NB4 (cell line): ENCODE measurements around the gene SLC2A5.

Experiments
- DNase-seq: peaks from one replicate; pipeline ENCODE4 v3.0.0; 2010; ENCODE audit warnings: low read depth
- H3K4me3 ChIP-seq: one replicate; pipeline ENCODE4 v1.5.1; 2011; ENCODE audit warnings: mild to moderate bottlenecking, low read depth, low read length, moderate library complexity
- CTCF ChIP-seq: IDR thresholded peaks from one replicate; pipeline ENCODE4 v1.5.1; 2012; ENCODE audit warnings: low read depth, low read length
- MAX ChIP-seq: IDR thresholded peaks from 2 replicates; pipeline ENCODE4 v1.6.1; 2011; ENCODE audit warnings: low read depth, low read length
- MYC ChIP-seq: IDR thresholded peaks from 2 replicates; pipeline ENCODE4 v1.6.1; 2011; ENCODE audit warnings: low read depth, low read length
- POLR2A ChIP-seq: IDR thresholded peaks from 2 replicates; pipeline ENCODE4 v1.6.1; 2011; ENCODE audit warnings: mild to moderate bottlenecking; ENCODE audit not compliant: insufficient read length; ENCODE audit errors: extremely low read depth

SLC2A5 gene

GRCh38 chr1:9052272-9053049 lies 17.0 kb downstream of the SLC2A5 start:
- TF ChIP-seq POLR2A: no peak
- TF ChIP-seq MYC: no peak
- no peak for TF ChIP-seq CTCF
- TF ChIP-seq MAX: no peak
- no peak overlapping the region for H3K4me3 ChIP-seq
- no peak for DNase-seq

- TF ChIP-seq CTCF (no peak), POLR2A (no peak), MYC (no peak), MAX (no peak)
- no peak overlapping the region for H3K4me3 ChIP-seq
- no peak for DNase-seq
These were observed 18.1 kb downstream of the SLC2A5 start for GRCh38 chr1:9051379-9051778.

GRCh38 chr1:9050803-9051202 lies 18.6 kb downstream of the SLC2A5 start:
- DNase-seq: no peak
- TF ChIP-seq CTCF (no peak), MYC (no peak), POLR2A (no peak), MAX (no peak)
- H3K4me3 ChIP-seq: no peak overlapping the region

- no peak for DNase-seq
- TF ChIP-seq MYC (no peak), CTCF (no peak), MAX (no peak), POLR2A (no peak)
- H3K4me3 ChIP-seq: no peak overlapping the region
These were observed 20.9 kb downstream of the SLC2A5 start for GRCh38 chr1:9048551-9048950.

GRCh38 chr1:9047019-9047418 lies 22.4 kb downstream of the SLC2A5 start:
- no peak for TF ChIP-seq MAX
- no peak for TF ChIP-seq MYC
- TF ChIP-seq CTCF: no peak
- TF ChIP-seq POLR2A: no peak
- DNase-seq: no peak
- H3K4me3 ChIP-seq: no peak overlapping the region
